NCI-H446 (cell line): ENCODE measurements around the gene FBXW11.
"Not testable (repeated sequence)": the region's sequence is repeated elsewhere in the genome, so short reads cannot be mapped to it uniquely, and the experiment has no call there.

ENCODE experiments used
- DNase-seq, 2 experiments: peaks; one replicate each; lab custom pipeline; 2025; lab: John Stamatoyannopoulos, UW

FBXW11 gene

DNA sequence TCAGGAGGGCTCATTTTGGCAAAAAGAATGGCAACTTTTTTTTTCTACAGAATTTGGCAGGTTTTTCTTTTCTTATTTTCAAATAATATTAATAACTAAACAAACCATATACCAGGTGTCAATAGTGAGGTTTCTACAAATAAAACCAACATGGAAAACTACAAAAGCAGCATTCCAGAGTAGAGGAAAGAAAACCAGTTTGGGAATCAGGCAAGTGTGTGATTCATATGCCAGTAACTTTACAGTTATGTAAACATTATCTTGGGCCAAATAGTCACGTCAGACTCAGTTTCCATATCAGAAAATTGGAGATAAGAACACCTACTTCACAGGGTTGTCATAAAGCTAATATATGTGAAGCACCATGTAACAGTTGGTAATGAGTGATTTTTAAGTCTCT, 51.7 kb downstream of the FBXW11 start:
- DNase-seq: no peak

DNA sequence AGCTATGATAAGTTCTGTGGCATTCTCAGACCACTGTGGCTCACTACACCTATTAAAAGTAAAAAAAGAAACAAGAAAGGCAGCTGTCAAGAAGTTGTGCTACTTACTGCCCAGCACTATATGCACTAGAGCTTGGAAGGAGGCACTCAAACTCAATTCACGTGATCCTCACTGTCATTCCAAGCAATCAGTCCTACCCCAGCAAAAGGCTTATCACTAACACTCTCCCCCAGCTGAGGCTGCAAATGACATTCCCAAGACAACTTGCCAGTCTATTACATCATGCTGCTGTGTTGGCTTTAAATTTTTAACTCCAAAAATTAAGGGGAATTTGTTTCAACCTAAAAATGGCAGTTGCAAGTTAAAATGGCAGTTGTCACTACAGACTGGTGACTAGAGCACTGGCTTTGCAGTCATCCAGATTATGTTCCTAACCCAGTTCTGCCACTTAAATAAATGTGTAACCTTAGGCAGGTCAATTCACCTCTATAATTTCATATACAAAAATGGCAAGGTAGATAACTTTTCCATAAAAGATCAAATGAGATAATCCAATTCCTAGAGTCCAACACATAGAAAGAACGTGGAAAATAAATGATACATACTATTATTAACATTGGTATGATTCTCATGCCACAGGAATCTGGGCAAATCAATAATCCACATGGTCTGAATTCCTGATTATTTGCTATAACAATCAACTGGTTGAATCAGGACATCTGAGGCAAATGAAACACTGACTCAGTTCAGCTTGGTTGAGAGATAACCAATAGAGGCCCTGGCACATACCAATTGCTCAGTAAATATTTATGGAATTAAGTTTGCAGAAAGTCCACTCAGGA, 52.4 kb downstream of the FBXW11 start:
- no peak for DNase-seq

DNA sequence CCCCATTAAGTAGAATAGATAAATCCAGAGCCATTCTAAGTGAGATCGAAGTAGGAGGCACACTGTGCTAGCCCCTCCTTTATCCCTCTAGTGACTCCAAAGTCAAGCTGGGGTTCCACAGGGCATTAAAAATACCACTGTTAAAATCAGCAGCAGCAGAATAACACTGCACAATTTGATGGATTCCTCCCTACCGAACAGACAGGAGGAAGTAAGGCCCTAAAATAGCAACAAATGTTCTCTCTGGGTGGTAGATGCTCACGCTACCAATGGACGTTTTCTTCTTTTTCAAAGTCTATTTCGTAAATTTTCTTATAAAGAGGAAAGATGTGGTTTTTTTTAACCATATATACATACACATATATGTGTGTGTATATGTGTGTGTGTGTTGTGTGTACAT, 54.4 kb downstream of the FBXW11 start:
- no peak for DNase-seq

DNA sequence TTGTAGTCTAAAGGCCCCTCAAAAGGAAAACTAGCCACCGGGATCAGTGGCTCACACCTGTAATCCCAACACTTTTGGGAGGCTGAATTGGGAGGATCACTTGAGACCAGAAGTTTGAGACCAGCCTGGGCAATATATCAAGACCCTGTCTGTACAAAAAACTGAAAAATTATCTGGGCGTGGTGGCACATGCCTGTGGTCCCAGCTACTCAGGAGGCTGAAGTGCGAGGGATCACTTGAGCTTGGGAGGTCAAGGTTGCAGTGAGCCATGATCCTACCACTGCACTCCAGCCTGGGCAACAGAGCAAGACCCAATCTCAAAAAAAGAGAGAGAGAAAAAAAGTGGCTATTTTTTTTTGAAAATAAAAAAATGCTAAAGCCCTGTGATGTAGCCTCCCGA, 55.2 kb downstream of the FBXW11 start:
- no peak for DNase-seq

DNA sequence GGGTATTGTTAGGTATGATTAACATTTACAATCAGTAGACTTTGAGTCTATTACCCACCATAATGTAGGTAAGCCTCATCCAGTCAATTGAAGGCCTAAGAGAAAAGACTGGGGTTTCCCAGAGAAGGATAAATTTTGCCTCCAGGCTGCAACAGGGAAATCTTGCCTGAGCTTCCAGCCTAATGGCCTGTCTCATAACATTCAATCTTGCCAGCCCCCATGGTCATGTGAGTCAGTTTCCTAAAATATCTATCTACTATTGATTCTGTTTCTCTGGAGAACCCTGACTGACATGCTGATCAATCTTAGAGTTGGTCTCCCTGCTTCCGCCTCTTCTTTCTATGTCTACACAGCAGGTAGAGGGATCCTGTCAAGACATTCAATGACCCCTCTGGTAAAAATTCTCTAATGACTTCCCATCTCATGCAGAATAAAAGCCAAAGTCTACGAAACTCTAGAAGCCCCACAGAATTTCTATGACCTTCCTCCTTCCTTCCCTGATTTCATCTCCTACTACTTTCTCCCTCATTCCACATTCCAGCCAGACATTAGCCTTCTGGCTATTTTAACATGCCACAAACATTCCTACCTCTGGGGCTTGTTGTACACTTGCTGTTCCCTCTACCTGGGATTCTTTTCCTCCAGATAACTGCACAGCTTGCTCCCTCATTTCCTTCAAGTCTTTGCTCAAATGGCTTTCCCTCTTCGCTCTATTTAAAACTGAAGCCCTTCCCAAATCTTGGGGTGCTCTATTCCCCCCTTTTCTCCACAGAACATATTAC, 60.2 kb downstream of the FBXW11 start:
- DNase-seq: no peak

DNA sequence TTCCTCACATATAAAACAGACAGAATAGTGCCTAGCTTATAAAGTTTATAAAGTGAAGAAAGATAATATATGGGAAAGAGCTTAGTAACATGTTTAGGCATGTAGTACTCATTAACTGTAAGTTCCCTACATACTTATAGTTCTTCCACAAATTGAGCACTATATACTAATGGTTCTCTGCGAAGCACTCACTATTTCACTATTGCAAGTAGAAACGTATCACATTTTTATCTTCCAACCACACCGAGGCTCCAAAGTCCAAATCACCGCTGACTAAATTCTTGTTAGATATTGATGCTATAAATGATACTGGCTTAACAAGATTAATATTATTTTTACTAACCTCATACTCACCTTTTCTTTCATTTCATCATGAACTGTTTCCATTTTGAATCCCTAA, 61.0 kb downstream of the FBXW11 start:
- no peak for DNase-seq

DNA sequence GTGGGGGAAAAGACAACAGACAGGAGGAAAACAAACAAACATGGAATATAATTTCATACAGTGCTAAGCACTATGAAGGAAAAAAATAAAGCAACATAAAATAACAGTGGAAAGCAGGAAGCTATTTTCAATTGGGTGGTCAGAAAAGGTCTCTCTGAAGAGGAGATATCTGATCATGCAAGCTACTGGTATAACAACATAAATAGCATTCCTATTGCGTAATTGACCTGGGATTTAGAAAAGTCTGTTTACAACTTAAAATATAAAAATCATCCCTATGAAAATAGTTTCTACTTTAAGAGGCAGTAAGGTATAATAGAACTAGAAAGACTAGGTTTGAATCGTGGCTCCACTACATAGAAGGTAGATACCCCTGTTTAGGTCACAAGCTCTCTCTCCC, 61.4 kb downstream of the FBXW11 start:
- no peak for DNase-seq

DNA sequence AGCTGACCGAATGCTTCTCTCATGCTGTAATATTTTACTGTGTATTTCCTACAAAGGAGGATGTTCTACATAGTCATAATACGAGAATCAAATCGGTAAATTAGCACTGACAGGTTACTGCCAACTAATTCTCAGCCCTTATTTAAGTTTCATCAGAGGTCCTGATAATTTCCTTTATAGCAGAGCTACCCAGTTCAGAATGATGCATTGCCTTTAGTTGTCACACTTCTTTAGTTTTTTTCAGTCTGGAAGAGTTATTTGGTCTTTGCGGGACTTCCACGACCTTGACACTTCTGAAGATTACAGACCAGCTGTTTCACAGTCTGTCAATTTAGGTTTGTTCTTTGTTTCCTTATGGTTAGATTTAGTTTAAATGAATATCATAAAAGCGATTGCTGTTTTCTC, 64.3 kb downstream of the FBXW11 start:
- not testable (repeated sequence) for DNase-seq

DNA sequence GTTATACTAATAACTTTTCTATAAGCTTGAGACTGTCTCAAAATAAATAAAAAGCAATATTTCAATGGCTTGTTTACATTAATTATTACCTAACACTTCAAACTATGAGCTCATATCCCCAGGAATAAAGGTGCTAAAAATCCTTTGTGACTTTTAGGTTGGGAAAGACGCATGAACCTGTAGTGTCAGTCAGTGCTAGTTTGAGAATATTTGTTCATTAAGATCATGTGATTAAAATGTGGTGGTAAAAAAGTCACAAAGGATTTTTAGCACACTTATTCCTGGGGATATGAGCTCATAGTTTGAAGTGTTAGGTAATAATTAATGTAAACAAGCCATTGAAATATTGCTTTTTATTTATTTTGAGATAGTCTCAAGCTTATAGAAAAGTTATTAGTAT, 64.8 kb downstream of the FBXW11 start:
- DNase-seq: not testable (repeated sequence)

DNA sequence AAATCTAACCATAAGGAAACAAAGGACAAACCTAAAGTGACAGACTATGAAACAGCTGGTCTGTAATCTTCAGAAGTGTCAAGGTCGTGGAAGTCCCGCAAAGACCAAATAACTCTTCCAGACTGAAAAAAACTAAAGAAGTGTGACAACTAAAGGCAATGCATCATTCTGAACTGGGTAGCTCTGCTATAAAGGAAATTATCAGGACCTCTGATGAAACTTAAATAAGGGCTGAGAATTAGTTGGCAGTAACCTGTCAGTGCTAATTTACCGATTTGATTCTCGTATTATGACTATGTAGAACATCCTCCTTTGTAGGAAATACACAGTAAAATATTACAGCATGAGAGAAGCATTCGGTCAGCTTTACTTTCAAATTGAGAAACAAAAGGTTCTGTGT, 65.2 kb downstream of the FBXW11 start:
- not testable (repeated sequence) for DNase-seq

DNA sequence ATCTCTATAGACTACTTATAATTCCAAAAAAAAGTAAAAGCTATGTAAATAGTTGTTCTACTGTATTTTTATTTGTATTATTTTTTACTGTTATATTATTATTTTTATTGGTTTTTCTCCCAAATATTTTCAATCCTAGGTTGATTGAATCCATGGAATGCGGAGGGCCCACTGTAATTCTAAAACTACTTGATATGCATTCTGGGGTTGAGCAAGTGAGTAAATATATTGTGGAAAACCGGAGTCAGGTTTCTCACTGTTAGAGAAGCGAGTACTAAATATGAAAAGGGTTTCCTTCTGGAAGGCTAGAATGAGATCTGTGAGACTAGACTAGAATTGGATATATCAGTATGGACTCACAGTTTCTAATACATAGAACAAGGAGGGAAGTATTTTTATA, 66.5 kb downstream of the FBXW11 start:
- DNase-seq: no peak

DNA sequence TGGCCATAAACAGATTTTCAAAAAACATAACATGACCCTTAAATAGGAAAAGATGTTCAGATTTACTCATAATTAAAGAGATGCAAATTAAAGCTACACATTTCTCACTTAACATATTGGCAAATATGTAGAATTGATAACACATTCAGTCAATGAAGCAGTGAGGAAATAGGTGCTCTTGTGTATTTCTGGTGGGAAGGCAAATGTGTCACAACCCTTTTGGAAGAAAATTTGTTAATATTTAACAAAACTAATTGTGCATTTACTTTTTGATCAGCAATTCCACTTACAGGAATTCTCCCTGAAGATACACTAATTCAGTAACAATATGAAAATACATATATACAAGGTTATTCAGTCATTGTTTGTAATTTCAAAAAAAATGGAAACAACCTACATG, 68.1 kb downstream of the FBXW11 start:
- no peak for DNase-seq

DNA sequence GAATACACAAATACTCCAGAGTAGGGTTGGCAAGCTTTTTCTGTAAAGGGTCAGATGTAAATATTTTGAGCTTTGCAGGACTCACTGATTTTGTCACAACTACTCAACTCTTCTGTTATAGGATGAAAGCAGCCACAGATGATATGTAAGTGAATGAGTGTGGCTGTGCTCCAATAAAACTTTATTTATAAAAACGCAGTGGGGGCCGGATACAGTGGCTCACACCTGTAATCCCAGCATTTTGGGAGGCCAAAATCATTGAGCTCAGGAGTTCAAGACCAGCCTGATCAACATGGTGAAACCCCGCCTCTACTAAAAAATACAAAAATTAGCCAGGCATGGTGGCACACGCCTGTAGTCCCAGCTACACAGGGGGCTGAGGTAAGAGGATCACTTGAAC, 69.1 kb downstream of the FBXW11 start:
- DNase-seq: no peak

DNA sequence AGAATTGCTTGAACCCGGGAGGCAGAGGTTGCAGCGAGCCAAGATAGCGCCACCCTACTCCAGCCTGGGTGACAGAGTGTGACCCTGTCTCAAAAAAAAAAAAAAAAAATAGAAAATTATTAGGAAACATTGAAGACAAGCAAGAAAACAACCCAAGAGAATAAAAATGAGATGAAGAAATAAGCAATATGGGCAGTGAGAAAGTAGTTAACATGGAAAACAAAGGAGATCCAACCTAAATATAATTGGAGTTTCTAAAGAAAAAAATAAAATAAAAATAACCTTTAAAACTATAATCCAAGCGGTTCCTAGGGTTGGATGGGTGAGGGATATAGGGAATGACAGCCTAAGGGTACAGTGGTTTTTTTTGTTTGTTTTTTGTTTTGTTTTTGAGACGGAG, 71.9 kb downstream of the FBXW11 start:
- no peak for DNase-seq

DNA sequence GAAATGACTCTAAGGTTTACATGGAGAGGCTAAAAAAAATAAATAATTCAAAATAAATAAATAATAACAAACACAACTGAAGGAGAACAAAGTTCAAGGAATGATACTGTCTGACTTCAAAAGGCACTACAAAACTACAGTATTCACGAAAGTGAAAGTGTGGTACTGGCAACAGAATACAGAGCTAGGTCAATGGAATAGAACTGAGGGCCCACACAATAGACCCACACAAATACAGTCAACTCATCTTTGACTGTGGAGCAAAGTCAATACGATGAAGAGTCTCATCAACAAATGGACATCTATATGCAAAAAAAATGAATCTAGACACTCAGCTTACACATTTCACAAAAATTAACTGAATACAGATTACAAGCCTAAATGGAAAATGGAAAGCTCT, 75.3 kb downstream of the FBXW11 start:
- no peak for DNase-seq

DNA sequence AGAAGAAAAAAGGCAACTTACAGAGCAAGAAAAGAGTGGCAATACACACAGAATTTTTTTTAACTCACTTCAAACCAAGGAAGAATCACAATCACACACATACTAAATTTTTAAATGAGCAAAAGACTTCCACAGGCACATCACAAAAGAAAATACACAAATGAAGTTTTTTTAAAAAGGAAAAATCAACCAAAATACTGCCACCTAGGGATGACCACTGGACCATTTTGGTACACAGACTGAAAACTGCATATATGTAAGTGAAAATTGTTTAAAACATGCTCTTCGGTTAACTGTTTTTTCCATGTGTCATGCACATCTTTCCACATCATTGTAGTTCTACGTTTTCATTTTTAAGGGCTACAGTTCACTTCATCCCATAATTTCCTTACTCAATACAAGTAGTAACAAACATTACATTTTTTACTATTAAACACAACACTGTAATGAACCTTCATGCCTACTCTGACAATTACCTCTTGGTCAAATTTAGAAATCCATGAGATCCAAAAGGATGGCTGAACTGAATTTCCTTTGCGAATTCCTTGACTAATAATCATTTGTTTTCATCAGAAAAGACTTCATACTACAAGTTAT, 79.0 kb downstream of the FBXW11 start:
- no peak for DNase-seq

DNA sequence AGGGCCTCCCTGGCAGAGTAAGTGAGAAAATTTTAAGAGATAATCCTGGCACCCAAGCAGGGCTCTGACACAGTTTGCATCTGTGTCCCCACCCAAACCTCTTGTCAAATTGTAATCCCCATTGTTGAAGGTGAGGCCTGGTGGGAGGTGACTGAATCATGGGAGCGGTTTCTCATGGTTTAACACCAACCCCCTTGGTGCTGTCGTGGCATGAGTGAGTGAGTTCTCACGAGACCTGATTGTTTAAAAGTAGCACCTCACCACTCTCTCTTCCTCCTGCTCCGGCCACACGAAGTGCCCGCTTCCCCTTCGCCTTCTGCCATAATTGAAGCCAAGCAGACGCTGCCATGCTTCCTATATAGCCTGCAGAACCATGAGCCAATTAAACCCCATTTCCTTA, 80.1 kb downstream of the FBXW11 start:
- no peak for DNase-seq

DNA sequence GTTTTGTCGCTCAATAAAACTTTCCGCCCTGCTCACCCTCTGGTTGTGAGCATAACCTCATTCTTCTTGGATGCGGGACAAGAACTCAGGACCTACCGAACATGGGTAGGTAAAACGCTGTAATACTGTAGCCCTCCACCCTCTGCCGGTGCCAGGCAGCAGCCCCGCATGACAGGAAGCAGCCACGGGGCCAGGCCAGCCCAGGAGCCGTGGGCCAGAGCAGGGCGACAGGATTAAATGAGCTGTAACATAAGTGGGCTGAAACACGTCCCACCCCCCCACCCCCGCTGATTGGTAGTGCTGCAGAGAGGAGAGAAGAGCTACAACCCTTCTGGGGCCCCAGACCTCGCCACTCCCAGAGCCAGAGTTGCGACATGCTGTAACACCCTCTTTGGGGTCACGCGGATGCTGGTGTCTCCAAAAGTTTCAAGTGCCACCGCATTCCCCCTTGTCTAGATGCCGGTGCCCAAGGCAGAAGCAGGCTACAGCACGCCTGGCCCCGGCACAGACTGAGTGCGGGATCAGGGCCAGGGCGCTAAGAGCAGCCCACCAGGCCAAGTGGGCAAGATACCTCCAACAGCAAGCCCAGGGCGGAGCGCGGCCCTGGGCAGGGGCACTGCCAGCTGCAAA, 81.8 kb downstream of the FBXW11 start:
- DNase-seq: no peak

DNA sequence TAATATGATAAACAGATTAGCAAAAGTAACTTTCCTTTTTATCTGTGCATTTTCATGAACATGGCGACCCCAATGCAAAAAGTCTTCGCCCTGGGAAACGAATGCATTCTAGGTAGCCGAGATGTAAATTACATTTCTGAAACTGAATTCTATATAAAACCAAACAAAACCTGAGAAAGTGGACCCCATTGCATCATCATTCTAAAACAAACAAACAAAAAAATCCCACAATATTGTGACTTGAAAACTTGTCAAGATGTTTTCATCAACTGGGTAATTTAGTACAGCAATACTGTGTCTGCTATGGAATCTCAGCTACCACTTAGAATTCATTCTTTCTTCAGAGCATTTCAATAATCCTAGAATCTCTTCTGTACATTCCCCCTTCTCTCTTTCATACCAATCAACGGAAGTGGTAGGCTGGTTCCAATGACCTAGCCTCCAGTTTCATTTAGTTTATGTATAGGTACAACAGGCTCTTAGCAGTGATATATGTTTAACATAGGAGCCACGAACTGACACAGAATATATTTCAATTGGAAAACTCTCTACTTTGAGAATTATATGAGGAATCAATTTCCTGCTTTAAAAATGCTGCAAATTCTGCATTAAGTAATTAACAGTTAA, 85.6 kb downstream of the FBXW11 start:
- DNase-seq: no peak

DNA sequence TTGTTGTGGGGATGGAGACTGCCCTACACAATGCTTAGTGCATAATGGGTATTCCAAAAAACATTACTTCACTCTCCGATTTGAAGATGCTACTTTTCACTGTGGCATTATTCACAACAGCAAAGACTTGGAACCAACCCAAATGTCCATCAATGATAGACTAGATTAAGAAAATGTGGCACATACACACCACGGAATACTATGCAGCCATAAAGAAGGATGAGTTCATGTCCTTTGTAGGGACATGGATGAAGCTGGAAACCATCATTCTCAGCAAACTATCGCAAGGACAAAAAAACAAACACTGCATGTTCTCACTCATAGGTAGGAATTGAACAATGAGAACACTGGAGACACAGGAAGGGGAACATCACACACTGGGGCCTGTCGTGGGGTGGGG, 90.7 kb downstream of the FBXW11 start:
- DNase-seq: not testable (repeated sequence)

DNA sequence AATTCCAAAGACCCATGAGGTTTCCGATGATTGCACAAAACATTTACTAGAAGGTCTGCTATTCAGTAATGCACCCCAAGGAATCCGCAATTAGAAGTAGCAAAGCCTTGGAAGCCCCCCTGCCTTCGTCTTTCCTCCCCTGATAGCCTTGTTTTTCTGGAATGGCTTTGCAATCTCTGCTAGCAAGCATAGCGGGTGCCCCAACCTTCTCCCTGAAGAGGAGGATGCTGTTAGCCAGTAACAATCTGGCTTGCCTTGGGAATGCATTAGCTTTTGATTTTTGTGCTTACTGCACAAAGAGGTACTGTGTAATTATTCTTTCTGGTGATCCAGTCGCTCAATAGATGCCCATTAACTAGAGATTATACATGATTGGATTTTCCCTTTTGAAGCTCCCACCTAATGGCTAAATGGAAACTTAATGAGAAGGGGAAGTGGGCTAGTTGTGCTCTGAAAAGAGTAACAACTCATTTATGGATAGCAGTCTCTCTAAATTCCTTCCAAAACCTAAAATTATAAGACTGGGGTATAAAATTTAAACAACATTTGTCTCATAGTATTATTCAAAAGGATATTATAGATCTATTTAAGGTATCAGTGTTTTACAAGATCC, 91.6 kb downstream of the FBXW11 start:
- no peak for DNase-seq

DNA sequence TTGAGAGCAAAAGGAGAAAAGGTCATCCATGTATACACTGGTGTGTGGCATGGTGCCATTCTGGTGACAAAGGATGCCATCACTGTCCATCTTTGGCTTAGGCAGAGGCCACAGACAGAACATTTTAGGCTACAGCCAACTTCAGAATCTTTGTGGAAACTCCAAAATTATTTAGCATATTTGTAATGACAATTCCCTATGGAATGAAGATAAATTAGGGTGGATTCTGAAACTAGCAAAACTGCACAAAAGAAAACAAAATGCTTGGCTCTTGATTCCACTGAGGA, 92.5 kb downstream of the FBXW11 start:
- DNase-seq: no peak
